CD4-positive, CD25-positive, alpha-beta regulatory T cell (primary cell): ENCODE data around the gene NUFIP1. TPM values are rescaled to one million over a fixed set of nuclear protein-coding genes. Genes with fewer than 3 reads are reported as not detected.
"Not testable (repeated sequence)": the region's sequence is repeated elsewhere in the genome, so short reads cannot be mapped to it uniquely, and the experiment has no call there.

Experiments used
- ATAC-seq, 2 donors: fragments of 150-1000 bp; cut with Tn5 transposase; one replicate each; pipeline ENCODE4 v1.10.0; 2021; ENCODE audit warnings: low read depth in 2 of 2, moderate number of reproducible peaks in 2 of 2, moderate library complexity in 1 of 2
- DNase-seq, 3 donors: peaks; one replicate each; pipeline versions ENCODE4 v3.0.0 to v3.0.0-alpha.2; 2012 to 2022; ENCODE audit warnings: mixed read lengths in 1 of 3
- H3K27ac ChIP-seq: one replicate; pipeline ENCODE4 v1.7.0; 2013; ENCODE audit warnings: mild to moderate bottlenecking, low read length; ENCODE audit not compliant: insufficient read depth, poor library complexity, severe bottlenecking
- H3K27me3 ChIP-seq: one replicate; pipeline ENCODE4 v1.7.0; 2013; ENCODE audit warnings: low read length; ENCODE audit not compliant: control insufficient read depth, insufficient read depth
- H3K36me3 ChIP-seq: one replicate; pipeline ENCODE4 v1.7.0; 2013; ENCODE audit warnings: mild to moderate bottlenecking, low read length, moderate library complexity; ENCODE audit not compliant: control insufficient read depth, insufficient read depth
- H3K4me1 ChIP-seq: 2 replicates; pipeline ENCODE4 v1.7.0; 2013; ENCODE audit warnings: mild to moderate bottlenecking, low read length; ENCODE audit not compliant: insufficient read depth, control insufficient read depth, poor library complexity, severe bottlenecking
- H3K4me3 ChIP-seq: one replicate; pipeline ENCODE4 v1.7.0; 2013; ENCODE audit warnings: low read depth, mild to moderate bottlenecking, low read length, moderate library complexity
- H3K9me3 ChIP-seq, 2 experiments: 1 replicate in 1 of 2; 2 replicates in 1 of 2; pipeline ENCODE4 v1.7.0; 2013; ENCODE audit warnings: low read length in 2 of 2, mild to moderate bottlenecking in 1 of 2, moderate library complexity in 1 of 2; ENCODE audit not compliant: control insufficient read depth in 2 of 2
- H3K27ac Mint-ChIP-seq, 3 donors: one replicate each; pipeline ENCODE4 v1.8.0; 2020 to 2022; ENCODE audit warnings: mild to moderate bottlenecking in 3 of 3, mixed read lengths in 3 of 3, moderate library complexity in 2 of 3
- H3K27me3 Mint-ChIP-seq: one replicate; pipeline ENCODE4 v1.8.0; 2022; ENCODE audit warnings: mild to moderate bottlenecking, mixed read lengths
- H3K36me3 Mint-ChIP-seq: one replicate; pipeline ENCODE4 v1.8.0; 2020; ENCODE audit warnings: mixed read lengths
- H3K4me1 Mint-ChIP-seq, 4 donors: one replicate each; pipeline ENCODE4 v1.8.0; 2020 to 2022; ENCODE audit warnings: mixed read lengths in 4 of 4, mild to moderate bottlenecking in 1 of 4
- H3K4me3 Mint-ChIP-seq, 4 donors: one replicate each; pipeline ENCODE4 v1.8.0; 2020 to 2022; ENCODE audit warnings: mild to moderate bottlenecking in 4 of 4, mixed read lengths in 4 of 4, moderate library complexity in 3 of 4
- H3K9me3 Mint-ChIP-seq, 7 donors: one replicate each; pipeline ENCODE4 v1.8.0; 2020 to 2022; ENCODE audit warnings: mixed read lengths in 7 of 7, mild to moderate bottlenecking in 3 of 7, moderate library complexity in 2 of 7
- polyA plus RNA-seq, 4 donors: library from polyadenylated mRNA; unstranded; fragments of 300-500 nt; fragmentation: Illumina TruSeq; gene quantifications; one replicate each; pipeline ENCODE4 v1.2.3, GENCODE V29; 2021
- total RNA-seq: library from RNA; stranded (reverse); gene quantifications from one replicate; pipeline ENCODE4 v1.2.3, GENCODE V29; 2022

NUFIP1 gene
- total and polyA plus RNA-seq, 5 donors from 2014 or later, result 4.0 to 4.8 (median 4.1) TPM

GRCh38 chr13:44968434-44968815 lies 20.8 kb downstream of the NUFIP1 start:
- Mint-ChIP-seq H3K4me1 (peaks cover 0 to 4% (median 2%) of the 10 kb centered on the region in 4 donors), H3K9me3 (peaks cover 0 to 2% (median 0%) of the 10 kb centered on the region in 7 donors), H3K27me3 (no peaks in the 10 kb centered on the region), H3K4me3 (no peak overlapping the region), H3K27ac (peak overlapping the region in 1 of 3 donors; percentile 28), H3K36me3 (peaks cover 21% of the 10 kb centered on the region)
- Histone ChIP-seq H3K9me3 (no peaks in the 10 kb centered on the region), H3K27me3 (no peaks in the 10 kb centered on the region), H3K4me1 (no peaks in the 10 kb centered on the region), H3K4me3 (no peak overlapping the region), H3K36me3 (peaks cover 13% of the 10 kb centered on the region), H3K27ac (no peak overlapping the region)
- DNase-seq (no peak), ATAC-seq (no peak)

DNA sequence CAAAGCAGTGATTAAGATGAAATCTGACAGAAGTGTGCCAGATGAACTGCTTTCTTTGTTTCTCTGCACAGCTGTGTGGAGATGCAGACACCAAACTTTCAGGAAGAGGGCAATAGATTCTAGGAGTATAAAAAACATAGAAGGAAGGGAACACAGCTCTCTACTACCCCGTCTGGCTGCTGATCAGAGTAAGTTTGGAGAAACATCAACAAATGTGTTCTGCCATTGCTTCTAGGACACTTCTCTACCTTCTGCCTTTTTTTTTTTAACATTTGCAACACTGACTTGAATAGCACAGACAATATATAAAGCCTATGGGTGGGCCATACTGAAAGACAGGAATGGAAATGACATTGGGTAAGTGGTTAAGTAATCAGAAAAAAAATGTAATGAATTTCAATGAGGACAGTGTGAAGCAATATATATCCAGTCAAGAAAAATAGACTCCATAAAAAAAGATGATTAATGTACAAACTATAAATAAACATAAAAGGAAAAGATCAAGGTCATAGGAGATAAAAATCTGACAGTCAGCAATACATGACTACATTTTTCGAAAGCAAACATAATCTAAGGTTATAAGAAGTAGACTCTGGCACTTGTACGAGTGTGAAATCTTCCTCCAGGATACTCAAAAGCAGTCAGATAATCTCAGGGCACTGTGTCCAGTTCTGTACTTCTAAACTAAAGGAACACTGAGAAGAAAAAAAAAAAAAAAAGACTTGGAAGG lies 21.4 kb downstream of the NUFIP1 start:
- Histone ChIP-seq H3K4me1 (no peaks in the 10 kb centered on the region), H3K36me3 (peaks cover 18% of the 10 kb centered on the region), H3K27ac (no peak overlapping the region), H3K27me3 (no peaks in the 10 kb centered on the region), H3K9me3 (no peaks in the 10 kb centered on the region), H3K4me3 (no peak overlapping the region)
- DNase-seq, result no peak
- Mint-ChIP-seq H3K4me3 (no peak overlapping the region), H3K9me3 (peaks cover 0 to 4% (median 0%) of the 10 kb centered on the region in 7 donors), H3K27me3 (no peaks in the 10 kb centered on the region), H3K4me1 (peaks cover 0 to 4% (median 2%) of the 10 kb centered on the region in 4 donors), H3K27ac (peak overlapping the region in 1 of 3 donors; percentile 28), H3K36me3 (peaks cover 25% of the 10 kb centered on the region)
- ATAC-seq, result no peak

DNA sequence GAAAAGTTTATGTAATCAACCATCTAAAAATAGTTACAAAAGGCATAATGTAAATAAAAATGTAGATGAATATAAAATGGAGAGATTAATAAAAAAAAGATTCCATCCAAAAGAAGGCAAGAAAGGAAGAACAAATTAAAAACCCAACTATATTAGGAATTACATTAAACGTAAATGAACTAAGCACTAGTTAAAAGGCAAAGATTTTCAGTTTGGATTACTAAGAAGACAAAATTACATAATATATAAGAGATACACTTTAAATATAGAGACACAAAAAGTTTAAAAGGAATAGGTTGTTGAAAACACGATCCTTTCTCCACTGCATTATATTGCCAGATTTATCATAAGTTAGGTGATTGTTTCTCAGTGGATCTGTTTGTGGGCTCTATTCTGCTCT lies 27.3 kb downstream of the NUFIP1 start:
- H3K4me3 Mint-ChIP-seq, result no peak overlapping the region
- H3K36me3 Mint-ChIP-seq, result peaks cover 38% of the 10 kb centered on the region
- no peak overlapping the region for H3K27ac ChIP-seq
- H3K27me3 ChIP-seq, result no peaks in the 10 kb centered on the region
- H3K9me3 Mint-ChIP-seq, result peaks cover 0 to 16% (median 4%) of the 10 kb centered on the region in 7 donors
- no peak overlapping the region for H3K4me3 ChIP-seq
- H3K27me3 Mint-ChIP-seq, result no peaks in the 10 kb centered on the region
- no peak for ATAC-seq
- DNase-seq, result no peak
- H3K9me3 ChIP-seq, result peaks cover 13% of the 10 kb centered on the region in 2 experiments
- H3K36me3 ChIP-seq, result peaks cover 39% of the 10 kb centered on the region
- H3K27ac Mint-ChIP-seq, result no peak overlapping the region
- H3K4me1 Mint-ChIP-seq, result peaks cover 0 to 1% (median 0%) of the 10 kb centered on the region in 4 donors
- H3K4me1 ChIP-seq, result no peaks in the 10 kb centered on the region

GRCh38 chr13:44955406-44955805 lies 33.9 kb downstream of the NUFIP1 start:
- Mint-ChIP-seq H3K27ac (peak overlapping the region in 1 of 3 donors; percentile 63), H3K27me3 (no peaks in the 10 kb centered on the region), H3K36me3 (peaks cover 22% of the 10 kb centered on the region), H3K4me3 (no peak overlapping the region), H3K9me3 (no peaks in the 10 kb centered on the region), H3K4me1 (peaks cover 0 to 4% (median 0%) of the 10 kb centered on the region in 4 donors)
- ATAC-seq (no peak), DNase-seq (no peak)
- H3K9me3 ChIP-seq, result no peaks in the 10 kb centered on the region
- peaks cover 8% of the 10 kb centered on the region for H3K36me3 ChIP-seq
- H3K4me3 ChIP-seq, result no peak overlapping the region
- H3K27ac ChIP-seq, result no peak overlapping the region
- H3K27me3 ChIP-seq, result no peaks in the 10 kb centered on the region
- H3K4me1 ChIP-seq, result no peaks in the 10 kb centered on the region

- H3K4me3 Mint-ChIP-seq, result no peak overlapping the region
- Histone ChIP-seq H3K9me3 (no peaks in the 10 kb centered on the region), H3K36me3 (peaks cover 12% of the 10 kb centered on the region), H3K4me3 (no peak overlapping the region), H3K27me3 (no peaks in the 10 kb centered on the region), H3K4me1 (no peaks in the 10 kb centered on the region), H3K27ac (no peak overlapping the region)
- H3K27ac Mint-ChIP-seq, result no peak overlapping the region
- H3K4me1 Mint-ChIP-seq, result peaks cover 0 to 4% (median 0%) of the 10 kb centered on the region in 4 donors
- no peak for DNase-seq
- H3K27me3 Mint-ChIP-seq, result no peaks in the 10 kb centered on the region
- no peaks in the 10 kb centered on the region for H3K9me3 Mint-ChIP-seq
- peaks cover 22% of the 10 kb centered on the region for H3K36me3 Mint-ChIP-seq
- ATAC-seq, result no peak
These were observed 35.0 kb downstream of the NUFIP1 start for GRCh38 chr13:44954224-44954623.

- Mint-ChIP-seq H3K4me3 (no peak overlapping the region), H3K4me1 (peaks cover 0 to 4% (median under 1%) of the 10 kb centered on the region in 4 donors), H3K27me3 (no peaks in the 10 kb centered on the region), H3K9me3 (no peaks in the 10 kb centered on the region), H3K27ac (no peak overlapping the region), H3K36me3 (peaks cover 25% of the 10 kb centered on the region)
- Histone ChIP-seq H3K4me3 (no peak overlapping the region), H3K27me3 (no peaks in the 10 kb centered on the region), H3K27ac (no peak overlapping the region), H3K4me1 (no peaks in the 10 kb centered on the region), H3K36me3 (peaks cover 6% of the 10 kb centered on the region), H3K9me3 (no peaks in the 10 kb centered on the region)
- no peak for DNase-seq
- ATAC-seq, result no peak
These were observed 36.6 kb downstream of the NUFIP1 start for GRCh38 chr13:44952671-44953070.

DNA sequence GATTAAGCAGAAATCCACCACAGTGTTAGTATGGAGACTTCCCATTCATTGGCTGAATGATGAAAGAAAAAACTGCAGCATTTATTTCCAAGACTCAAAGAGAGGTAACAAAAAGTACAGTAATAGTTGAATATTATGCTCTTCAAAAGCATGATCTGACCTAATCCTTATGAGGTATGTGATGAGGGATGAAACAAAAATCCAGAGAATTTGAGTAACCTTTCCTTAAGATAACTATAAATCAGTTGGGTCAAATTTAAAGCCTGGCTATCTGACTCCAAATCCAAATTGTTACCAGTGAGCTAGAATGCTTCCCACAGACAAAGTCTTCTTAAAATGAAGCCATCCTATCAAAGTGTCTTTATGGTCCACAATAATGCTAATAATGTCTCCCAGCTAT lies 38.1 kb downstream of the NUFIP1 start:
- H3K27ac Mint-ChIP-seq, result peak overlapping the region in 1 of 3 donors; percentile 2

DNA sequence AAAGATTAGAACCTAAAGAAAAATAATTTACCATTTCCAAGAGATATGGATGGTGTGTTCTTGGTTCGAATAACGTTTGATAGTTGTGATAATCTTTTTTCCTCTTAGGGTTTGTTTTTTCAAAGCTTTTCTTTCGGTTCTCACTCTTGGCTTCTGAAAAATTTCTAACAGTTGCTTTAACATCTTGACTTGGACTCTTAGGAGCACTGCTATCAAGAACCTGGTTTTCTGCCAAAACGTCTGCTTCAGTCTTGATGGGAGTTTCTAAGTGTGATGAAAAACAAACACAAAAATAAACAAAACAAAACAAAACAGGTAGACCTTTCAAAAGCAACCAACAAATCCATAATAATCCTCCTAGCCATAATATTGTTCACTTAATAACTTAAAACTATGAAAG lies 45.9 kb downstream of the NUFIP1 start:
- Mint-ChIP-seq H3K36me3 (peaks cover 15% of the 10 kb centered on the region), H3K27ac (peak overlapping the region in 1 of 3 donors; percentile 69)
- H3K27ac ChIP-seq, H3K36me3 ChIP-seq, ATAC-seq, H3K9me3 ChIP-seq, H3K4me1 ChIP-seq, H3K9me3 Mint-ChIP-seq, H3K4me3 Mint-ChIP-seq, H3K27me3 ChIP-seq, H3K4me1 Mint-ChIP-seq, DNase-seq, H3K27me3 Mint-ChIP-seq, H3K4me3 ChIP-seq: not testable (repeated sequence)

More for the DNA sequence above, 38.1 kb downstream of the NUFIP1 start:
- H3K27ac ChIP-seq, result no peak overlapping the region
- H3K4me3 ChIP-seq, result no peak overlapping the region
- H3K4me1 Mint-ChIP-seq, result peaks cover 0 to 4% (median under 1%) of the 10 kb centered on the region in 4 donors
- ATAC-seq, result no peak
- H3K9me3 Mint-ChIP-seq, result no peaks in the 10 kb centered on the region
- peaks cover 4% of the 10 kb centered on the region for H3K36me3 ChIP-seq
- H3K9me3 ChIP-seq, result no peaks in the 10 kb centered on the region
- DNase-seq, result no peak
- H3K4me1 ChIP-seq, result no peaks in the 10 kb centered on the region
- no peak overlapping the region for H3K4me3 Mint-ChIP-seq
- H3K36me3 Mint-ChIP-seq, result peaks cover 25% of the 10 kb centered on the region
- no peaks in the 10 kb centered on the region for H3K27me3 Mint-ChIP-seq
- H3K27me3 ChIP-seq, result no peaks in the 10 kb centered on the region
